HepG2 (cell line): ENCODE data around the gene DNAJB8. TPM values are rescaled to one million over a fixed set of nuclear protein-coding genes. Genes with fewer than 3 reads are reported as not detected.

ENCODE experiments used
- ARID2 ChIP-seq: sonication (generic); formaldehyde crosslinking; IDR thresholded peaks from 2 replicates; pipeline ENCODE4 v1.8.1; 2022; ENCODE audit warnings: mild to moderate bottlenecking, missing genetic modification reagents, borderline replicate concordance
- GTF3A ChIP-seq: sonication (generic); formaldehyde crosslinking; conservative IDR thresholded peaks from 2 replicates; pipeline ENCODE4 v1.4.0; 2020; ENCODE audit warnings: mild to moderate bottlenecking, missing genetic modification reagents
- KDM2A ChIP-seq: sonication (generic); formaldehyde crosslinking; IDR thresholded peaks from 2 replicates; pipeline ENCODE4 v1.4.0; 2020; ENCODE audit warnings: low read depth, missing genetic modification reagents, borderline replicate concordance
- KLF12 ChIP-seq: sonication (generic); formaldehyde crosslinking; IDR thresholded peaks from 2 replicates; pipeline ENCODE4 v1.4.0; 2020; ENCODE audit warnings: missing genetic modification reagents, borderline replicate concordance
- PCBP1 ChIP-seq: fragments of 200-400 bp; formaldehyde crosslinking; IDR thresholded peaks from 2 replicates; pipeline ENCODE4 v1.6.1; 2017; ENCODE audit warnings: mild to moderate bottlenecking, low read depth, low read length, borderline replicate concordance
- ZBTB7A ChIP-seq: sonication (generic); formaldehyde crosslinking; IDR thresholded peaks from 2 replicates; pipeline ENCODE4 v1.8.0; 2022; ENCODE audit warnings: mild to moderate bottlenecking, missing genetic modification reagents
- ZNF333 ChIP-seq: sonication (generic); formaldehyde crosslinking; IDR thresholded peaks from 2 replicates; pipeline ENCODE4 v1.4.0; 2020; ENCODE audit warnings: mild to moderate bottlenecking, missing genetic modification reagents, borderline replicate concordance
- ZNF605 ChIP-seq: sonication (generic); formaldehyde crosslinking; IDR thresholded peaks from 2 replicates; pipeline ENCODE4 v1.8.0; 2022; ENCODE audit warnings: mild to moderate bottlenecking, missing genetic modification reagents
- polyA plus RNA-seq, 8 experiments: library from polyadenylated mRNA; depleted of rRNA in 3 of 8; stranded (reverse) in 7 of 8; unstranded in 1 of 8; fragments of >200 nt; fragmentation: Illumina TruSeq in 4 of 8; extraction: Trizol in 4 of 8; gene quantifications; 2 replicates each; pipeline versions ENCODE4 v1.2.1 to v1.2.3, GENCODE V29; 2011 to 2016; ENCODE audit warnings: low read depth in 4 of 8, missing spikeins in 1 of 8, mixed read lengths in 1 of 8; ENCODE audit not compliant: insufficient read depth in 1 of 8
- total RNA-seq, 5 experiments: library from RNA; depleted of rRNA; stranded (reverse); fragments of >200 nt; fragmentation: Illumina TruSeq; extraction: Trizol; gene quantifications; 2 replicates each; pipeline ENCODE4 v1.2.3, GENCODE V29; 2016; ENCODE audit warnings: low read depth in 1 of 5
- TF ChIP-seq, protein P1 (sequence below): sonication (generic); formaldehyde crosslinking; IDR thresholded peaks from 2 replicates; pipeline ENCODE4 v1.4.0; 2020; ENCODE audit warnings: mild to moderate bottlenecking, missing genetic modification reagents
- TF ChIP-seq, protein P2 (sequence below): sonication (generic); formaldehyde crosslinking; IDR thresholded peaks from 2 replicates; pipeline ENCODE4 v1.5.0; 2020; ENCODE audit warnings: mild to moderate bottlenecking, missing genetic modification reagents, moderate library complexity
- TF ChIP-seq, protein P3 (sequence below): IDR thresholded peaks from 2 replicates; pipeline ENCODE4 v1.4.0; 2020; ENCODE audit warnings: mild to moderate bottlenecking, missing genetic modification reagents
- TF ChIP-seq, protein P4 (sequence below): sonication (generic); formaldehyde crosslinking; IDR thresholded peaks from 2 replicates; pipeline ENCODE4 v1.8.1; 2023; ENCODE audit warnings: missing genetic modification reagents, inconsistent platforms, borderline replicate concordance

DNAJB8 gene
- total and polyA plus RNA-seq, 2 of the 13 experiments (the other 11 are each of a cell fraction or from before 2014, with no cell fraction given), result not detected

DNA sequence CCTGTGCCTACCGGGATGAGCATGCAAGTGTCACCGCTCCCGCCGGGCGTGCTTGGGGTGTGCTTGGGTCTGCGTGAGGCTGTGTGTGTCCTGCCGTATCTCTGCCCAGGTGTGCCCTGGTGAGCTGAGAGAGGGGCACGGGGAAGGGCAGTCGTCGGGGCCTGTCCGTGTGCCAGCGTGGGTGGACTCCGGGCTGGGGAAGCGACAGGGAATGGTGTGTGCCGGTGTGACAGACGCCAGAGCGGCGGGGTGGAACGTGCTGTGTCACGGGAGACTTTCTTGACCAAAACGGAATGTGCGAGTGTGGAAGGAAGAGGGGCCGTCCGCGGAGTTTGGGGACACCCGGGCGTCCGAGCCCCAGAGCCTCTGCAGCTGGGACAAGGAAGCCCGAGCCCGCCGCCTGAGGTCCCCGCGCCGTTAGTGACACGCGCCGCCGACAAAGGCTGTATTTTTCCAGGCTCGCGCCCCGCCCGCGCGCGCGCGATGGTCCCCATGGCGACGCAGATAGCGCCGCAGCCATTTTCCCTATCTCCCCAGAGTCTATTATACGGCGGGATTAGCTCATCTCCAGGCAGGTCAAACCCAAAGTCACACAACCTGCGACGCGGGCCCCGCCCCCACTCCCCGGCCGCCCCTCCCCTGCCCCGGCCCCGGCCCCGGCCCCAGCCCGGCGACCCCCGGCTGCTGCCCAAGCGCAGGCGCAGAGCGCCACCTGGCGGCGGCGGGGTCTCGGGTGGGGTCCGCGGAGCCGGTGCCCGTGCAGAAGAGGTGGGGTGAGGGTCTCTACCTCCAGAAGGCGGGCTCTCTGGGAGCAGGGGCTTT, 30.8 kb upstream of the DNAJB8 start (continued):
- TF ChIP-seq, protein P1, sequence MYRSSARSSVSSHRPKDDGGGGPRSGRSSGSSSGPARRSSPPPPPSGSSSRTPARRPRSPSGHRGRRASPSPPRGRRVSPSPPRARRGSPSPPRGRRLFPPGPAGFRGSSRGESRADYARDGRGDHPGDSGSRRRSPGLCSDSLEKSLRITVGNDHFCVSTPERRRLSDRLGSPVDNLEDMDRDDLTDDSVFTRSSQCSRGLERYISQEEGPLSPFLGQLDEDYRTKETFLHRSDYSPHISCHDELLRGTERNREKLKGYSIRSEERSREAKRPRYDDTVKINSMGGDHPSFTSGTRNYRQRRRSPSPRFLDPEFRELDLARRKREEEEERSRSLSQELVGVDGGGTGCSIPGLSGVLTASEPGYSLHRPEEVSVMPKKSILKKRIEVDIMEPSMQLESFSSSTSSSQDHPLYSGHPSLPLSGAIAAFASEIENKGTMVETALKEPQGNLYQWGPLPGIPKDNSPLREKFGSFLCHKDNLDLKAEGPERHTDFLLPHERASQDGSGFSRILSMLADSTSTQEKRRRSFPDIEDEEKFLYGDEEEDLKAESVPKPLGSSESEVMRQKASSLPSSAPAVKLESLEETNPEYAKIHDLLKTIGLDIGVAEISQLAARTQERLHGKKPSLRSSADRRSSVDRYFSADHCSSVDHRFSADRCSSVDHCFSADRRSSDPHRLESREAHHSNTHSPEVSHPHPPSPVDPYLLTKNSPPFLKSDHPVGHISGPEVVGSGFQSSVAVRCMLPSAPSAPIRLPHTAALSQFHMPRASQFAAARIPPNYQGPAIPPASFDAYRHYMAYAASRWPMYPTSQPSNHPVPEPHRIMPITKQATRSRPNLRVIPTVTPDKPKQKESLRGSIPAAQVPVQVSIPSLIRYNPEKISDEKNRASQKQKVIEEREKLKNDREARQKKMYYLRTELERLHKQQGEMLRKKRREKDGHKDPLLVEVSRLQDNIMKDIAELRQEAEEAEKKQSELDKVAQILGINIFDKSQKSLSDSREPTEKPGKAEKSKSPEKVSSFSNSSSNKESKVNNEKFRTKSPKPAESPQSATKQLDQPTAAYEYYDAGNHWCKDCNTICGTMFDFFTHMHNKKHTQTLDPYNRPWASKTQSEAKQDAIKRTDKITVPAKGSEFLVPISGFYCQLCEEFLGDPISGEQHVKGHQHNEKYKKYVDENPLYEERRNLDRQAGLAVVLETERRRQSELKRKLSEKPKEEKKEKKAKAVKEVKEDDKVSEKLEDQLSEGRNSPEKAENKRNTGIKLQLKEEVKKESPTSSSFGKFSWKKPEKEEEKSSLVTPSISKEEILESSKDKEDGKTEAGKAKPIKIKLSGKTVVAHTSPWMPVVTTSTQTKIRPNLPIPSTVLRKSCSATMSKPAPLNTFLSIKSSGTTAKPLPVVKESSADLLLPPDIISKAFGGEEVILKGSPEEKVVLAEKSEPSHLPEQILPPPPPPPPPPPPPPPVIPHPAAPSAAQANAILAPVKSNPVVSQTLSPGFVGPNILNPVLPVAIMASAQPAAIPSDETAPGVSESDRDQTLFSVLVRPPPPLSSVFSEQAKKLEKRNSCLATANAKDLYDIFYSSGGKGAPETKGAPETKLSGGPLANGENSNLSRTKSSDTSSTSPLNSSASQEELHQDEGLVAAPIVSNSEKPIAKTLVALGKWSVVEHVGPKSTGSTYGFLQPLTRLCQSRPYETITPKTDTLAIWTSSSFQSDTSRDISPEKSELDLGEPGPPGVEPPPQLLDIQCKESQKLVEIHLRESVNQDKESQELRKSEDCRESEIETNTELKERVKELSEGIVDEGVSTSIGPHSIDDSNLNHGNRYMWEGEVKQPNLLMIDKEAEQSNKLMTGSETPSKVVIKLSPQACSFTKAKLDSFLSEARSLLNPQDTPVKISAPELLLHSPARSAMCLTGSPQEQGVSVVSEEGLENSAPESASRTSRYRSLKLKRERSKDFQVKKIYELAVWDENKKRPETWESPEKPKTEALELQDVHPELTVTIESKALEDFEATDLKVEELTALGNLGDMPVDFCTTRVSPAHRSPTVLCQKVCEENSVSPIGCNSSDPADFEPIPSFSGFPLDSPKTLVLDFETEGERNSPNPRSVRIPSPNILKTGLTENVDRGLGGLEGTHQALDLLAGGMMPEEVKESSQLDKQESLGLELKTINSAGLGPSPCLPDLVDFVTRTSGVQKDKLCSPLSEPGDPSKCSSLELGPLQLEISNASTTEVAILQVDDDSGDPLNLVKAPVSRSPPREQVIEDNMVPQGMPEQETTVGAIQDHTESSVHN, result no peak
- TF ChIP-seq ZBTB7A, result 0 out of 2 replicates have a peak, but pooled peaks have one; percentile 51
- peak; percentile 31; the same call in 1 of the 2 replicates for TF ChIP-seq KDM2A (CRISPR knock-in tag)
- TF ChIP-seq, protein P2, sequence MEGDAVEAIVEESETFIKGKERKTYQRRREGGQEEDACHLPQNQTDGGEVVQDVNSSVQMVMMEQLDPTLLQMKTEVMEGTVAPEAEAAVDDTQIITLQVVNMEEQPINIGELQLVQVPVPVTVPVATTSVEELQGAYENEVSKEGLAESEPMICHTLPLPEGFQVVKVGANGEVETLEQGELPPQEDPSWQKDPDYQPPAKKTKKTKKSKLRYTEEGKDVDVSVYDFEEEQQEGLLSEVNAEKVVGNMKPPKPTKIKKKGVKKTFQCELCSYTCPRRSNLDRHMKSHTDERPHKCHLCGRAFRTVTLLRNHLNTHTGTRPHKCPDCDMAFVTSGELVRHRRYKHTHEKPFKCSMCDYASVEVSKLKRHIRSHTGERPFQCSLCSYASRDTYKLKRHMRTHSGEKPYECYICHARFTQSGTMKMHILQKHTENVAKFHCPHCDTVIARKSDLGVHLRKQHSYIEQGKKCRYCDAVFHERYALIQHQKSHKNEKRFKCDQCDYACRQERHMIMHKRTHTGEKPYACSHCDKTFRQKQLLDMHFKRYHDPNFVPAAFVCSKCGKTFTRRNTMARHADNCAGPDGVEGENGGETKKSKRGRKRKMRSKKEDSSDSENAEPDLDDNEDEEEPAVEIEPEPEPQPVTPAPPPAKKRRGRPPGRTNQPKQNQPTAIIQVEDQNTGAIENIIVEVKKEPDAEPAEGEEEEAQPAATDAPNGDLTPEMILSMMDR (CRISPR knock-in tag), result peak; percentile 71
- no peak for TF ChIP-seq GTF3A (CRISPR knock-in tag)
- no peak for TF ChIP-seq ZNF333 (CRISPR knock-in tag)
- TF ChIP-seq PCBP1, result no peak
- TF ChIP-seq ZNF605 (CRISPR knock-in tag), result no peak
- TF ChIP-seq, protein P3, sequence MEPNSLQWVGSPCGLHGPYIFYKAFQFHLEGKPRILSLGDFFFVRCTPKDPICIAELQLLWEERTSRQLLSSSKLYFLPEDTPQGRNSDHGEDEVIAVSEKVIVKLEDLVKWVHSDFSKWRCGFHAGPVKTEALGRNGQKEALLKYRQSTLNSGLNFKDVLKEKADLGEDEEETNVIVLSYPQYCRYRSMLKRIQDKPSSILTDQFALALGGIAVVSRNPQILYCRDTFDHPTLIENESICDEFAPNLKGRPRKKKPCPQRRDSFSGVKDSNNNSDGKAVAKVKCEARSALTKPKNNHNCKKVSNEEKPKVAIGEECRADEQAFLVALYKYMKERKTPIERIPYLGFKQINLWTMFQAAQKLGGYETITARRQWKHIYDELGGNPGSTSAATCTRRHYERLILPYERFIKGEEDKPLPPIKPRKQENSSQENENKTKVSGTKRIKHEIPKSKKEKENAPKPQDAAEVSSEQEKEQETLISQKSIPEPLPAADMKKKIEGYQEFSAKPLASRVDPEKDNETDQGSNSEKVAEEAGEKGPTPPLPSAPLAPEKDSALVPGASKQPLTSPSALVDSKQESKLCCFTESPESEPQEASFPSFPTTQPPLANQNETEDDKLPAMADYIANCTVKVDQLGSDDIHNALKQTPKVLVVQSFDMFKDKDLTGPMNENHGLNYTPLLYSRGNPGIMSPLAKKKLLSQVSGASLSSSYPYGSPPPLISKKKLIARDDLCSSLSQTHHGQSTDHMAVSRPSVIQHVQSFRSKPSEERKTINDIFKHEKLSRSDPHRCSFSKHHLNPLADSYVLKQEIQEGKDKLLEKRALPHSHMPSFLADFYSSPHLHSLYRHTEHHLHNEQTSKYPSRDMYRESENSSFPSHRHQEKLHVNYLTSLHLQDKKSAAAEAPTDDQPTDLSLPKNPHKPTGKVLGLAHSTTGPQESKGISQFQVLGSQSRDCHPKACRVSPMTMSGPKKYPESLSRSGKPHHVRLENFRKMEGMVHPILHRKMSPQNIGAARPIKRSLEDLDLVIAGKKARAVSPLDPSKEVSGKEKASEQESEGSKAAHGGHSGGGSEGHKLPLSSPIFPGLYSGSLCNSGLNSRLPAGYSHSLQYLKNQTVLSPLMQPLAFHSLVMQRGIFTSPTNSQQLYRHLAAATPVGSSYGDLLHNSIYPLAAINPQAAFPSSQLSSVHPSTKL (CRISPR knock-in tag), result no peak
- no peak for TF ChIP-seq KLF12 (CRISPR knock-in tag)
- TF ChIP-seq, protein P4, sequence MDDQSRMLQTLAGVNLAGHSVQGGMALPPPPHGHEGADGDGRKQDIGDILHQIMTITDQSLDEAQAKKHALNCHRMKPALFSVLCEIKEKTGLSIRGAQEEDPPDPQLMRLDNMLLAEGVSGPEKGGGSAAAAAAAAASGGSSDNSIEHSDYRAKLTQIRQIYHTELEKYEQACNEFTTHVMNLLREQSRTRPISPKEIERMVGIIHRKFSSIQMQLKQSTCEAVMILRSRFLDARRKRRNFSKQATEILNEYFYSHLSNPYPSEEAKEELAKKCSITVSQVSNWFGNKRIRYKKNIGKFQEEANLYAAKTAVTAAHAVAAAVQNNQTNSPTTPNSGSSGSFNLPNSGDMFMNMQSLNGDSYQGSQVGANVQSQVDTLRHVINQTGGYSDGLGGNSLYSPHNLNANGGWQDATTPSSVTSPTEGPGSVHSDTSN (CRISPR knock-in tag), result no peak
- TF ChIP-seq ARID2 (CRISPR knock-in tag), result no peak
